Endometrial microvascular endothelial cells (primary cell): ENCODE data around the gene ATP8B1. TPM values are rescaled to one million over a fixed set of nuclear protein-coding genes. Genes with fewer than 3 reads are reported as not detected.

ENCODE experiments used
- total RNA-seq: library from RNA; depleted of rRNA; stranded (reverse); fragments of >200 nt; gene quantifications from one replicate; pipeline ENCODE4 v1.2.3, GENCODE V29; 2015; ENCODE audit errors: inconsistent ontology term

Gene ATP8B1
- total RNA-seq, 1 donor from 2014 or later = 43.6 TPM

Other genes starting within 250 kb of the ATP8B1 start
- 99.5 TPM for gene FECH, start 216.6 kb downstream of the ATP8B1 start, total RNA-seq
- 126 TPM for gene NARS1, start 181.5 kb downstream of the ATP8B1 start, total RNA-seq
- gene NEDD4L, start 240.9 kb upstream of the ATP8B1 start, total RNA-seq = 59.9 TPM